HEK293 (cell line): ENCODE data around the gene AFG3L2.

Experiments used
- CTCF ChIP-seq: fragments of 450-650 bp; formaldehyde crosslinking; IDR thresholded peaks from 2 replicates; pipeline ENCODE4 v1.5.1; 2016; ENCODE audit warnings: missing biosample characterization, missing genetic modification characterization
- HOXC10 ChIP-seq: sonication (generic); formaldehyde crosslinking; IDR thresholded peaks from 2 replicates; pipeline ENCODE4 v1.8.1; 2023; ENCODE audit warnings: mild to moderate bottlenecking, missing genetic modification reagents
- REST ChIP-seq: fragments of 450-650 bp; formaldehyde crosslinking; IDR thresholded peaks from 2 replicates; pipeline ENCODE4 v1.5.1; 2016; ENCODE audit warnings: missing biosample characterization, missing genetic modification characterization
- ZNF707 ChIP-seq: fragments of 450-650 bp; formaldehyde crosslinking; IDR thresholded peaks from 2 replicates; pipeline ENCODE4 v1.5.1; 2016; ENCODE audit warnings: missing biosample characterization, missing genetic modification characterization
- ZNF792 ChIP-seq: fragments of 450-650 bp; formaldehyde crosslinking; IDR thresholded peaks from 2 replicates; pipeline ENCODE4 v1.5.1; 2016; ENCODE audit warnings: missing biosample characterization, missing genetic modification characterization
- TF ChIP-seq, protein P1 (sequence below): fragments of 450-650 bp; formaldehyde crosslinking; IDR thresholded peaks from 2 replicates; pipeline ENCODE4 v1.5.1; 2016; ENCODE audit warnings: missing biosample characterization, missing genetic modification characterization, low read depth

DNA sequence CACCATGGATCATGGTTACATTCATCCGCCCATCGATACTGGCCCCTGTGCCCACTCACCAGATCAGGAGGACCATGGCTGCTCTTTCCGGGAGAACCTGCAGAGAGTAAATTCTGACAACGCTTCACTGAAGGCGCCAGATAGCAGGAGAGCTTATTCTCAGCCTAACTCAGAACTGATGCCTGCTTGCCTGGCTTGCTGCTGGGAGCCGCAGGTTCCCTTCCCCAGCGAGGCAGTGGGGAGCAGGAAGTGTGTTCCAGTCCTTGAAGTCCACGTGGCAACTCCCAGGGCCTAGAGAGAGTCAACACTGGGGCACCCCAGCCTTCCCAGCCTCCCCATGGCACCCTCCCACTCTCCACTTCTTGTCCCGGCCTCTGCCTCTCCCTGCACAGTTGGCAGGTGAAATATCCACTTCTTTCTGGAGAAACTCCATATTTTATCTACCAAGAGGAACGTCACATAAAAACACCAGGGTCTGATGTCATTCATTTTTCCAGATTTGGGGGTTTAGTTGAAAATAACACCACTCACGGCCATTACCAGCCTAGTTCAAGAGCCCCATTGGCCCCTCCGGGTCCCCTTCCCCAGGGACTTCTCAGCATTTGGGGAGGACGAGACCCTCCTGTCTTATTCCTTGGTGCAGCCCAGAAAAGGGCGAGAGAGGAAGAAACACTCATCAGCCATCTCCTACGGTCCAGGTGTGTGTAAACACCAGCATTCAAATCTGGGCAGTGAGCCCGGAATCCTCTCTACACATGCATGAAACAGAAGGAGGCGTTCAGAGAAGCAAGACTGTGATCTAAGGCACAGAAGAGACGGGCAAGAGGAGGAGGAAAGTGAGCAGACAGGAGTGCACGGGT lies 72.4 kb downstream of the AFG3L2 start:
- TF ChIP-seq CTCF (tag by site-specific recombination) (no peak), ZNF792 (tag by site-specific recombination) (no peak), REST (tag by site-specific recombination) (no peak), HOXC10 (CRISPR knock-in tag) (no peak), ZNF707 (tag by site-specific recombination) (no peak)
- TF ChIP-seq, protein P1, sequence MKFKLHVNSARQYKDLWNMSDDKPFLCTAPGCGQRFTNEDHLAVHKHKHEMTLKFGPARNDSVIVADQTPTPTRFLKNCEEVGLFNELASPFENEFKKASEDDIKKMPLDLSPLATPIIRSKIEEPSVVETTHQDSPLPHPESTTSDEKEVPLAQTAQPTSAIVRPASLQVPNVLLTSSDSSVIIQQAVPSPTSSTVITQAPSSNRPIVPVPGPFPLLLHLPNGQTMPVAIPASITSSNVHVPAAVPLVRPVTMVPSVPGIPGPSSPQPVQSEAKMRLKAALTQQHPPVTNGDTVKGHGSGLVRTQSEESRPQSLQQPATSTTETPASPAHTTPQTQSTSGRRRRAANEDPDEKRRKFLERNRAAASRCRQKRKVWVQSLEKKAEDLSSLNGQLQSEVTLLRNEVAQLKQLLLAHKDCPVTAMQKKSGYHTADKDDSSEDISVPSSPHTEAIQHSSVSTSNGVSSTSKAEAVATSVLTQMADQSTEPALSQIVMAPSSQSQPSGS (tag by site-specific recombination) = no peak
